Measurements from ENCODE around the gene PRKAA2. TPM values are rescaled to one million over a fixed set of nuclear protein-coding genes. Genes with fewer than 3 reads are reported as not detected.

PRKAA2 gene
- total RNA-seq, 1 donor from 2014 or later: 112 TPM

DNA sequence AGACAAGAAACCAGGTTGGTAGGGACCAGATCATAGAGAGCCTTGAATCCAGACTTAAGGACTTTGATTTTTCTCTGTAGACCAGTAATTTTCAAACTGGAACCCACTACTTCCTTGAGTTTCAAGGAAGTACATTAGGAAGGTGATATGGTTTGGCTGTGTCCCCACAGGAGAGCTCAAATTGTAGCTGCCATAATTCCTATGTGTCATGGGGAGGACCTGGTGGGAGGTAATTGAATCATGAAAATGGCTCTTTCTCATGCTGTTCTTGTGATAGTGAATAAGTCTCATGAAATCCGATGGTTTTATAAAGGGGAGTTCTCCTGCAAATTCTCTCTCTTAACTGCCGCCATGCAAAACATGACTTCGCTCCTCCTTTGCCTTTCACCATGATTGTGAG is 10.1 kb upstream of the PRKAA2 start:
- no peak overlapping the region for H3K4me3 ChIP-seq
- intact Hi-C loops (cut with micrococcal nuclease): no loop called here
- TF ChIP-seq, protein P1, sequence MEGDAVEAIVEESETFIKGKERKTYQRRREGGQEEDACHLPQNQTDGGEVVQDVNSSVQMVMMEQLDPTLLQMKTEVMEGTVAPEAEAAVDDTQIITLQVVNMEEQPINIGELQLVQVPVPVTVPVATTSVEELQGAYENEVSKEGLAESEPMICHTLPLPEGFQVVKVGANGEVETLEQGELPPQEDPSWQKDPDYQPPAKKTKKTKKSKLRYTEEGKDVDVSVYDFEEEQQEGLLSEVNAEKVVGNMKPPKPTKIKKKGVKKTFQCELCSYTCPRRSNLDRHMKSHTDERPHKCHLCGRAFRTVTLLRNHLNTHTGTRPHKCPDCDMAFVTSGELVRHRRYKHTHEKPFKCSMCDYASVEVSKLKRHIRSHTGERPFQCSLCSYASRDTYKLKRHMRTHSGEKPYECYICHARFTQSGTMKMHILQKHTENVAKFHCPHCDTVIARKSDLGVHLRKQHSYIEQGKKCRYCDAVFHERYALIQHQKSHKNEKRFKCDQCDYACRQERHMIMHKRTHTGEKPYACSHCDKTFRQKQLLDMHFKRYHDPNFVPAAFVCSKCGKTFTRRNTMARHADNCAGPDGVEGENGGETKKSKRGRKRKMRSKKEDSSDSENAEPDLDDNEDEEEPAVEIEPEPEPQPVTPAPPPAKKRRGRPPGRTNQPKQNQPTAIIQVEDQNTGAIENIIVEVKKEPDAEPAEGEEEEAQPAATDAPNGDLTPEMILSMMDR (IDR thresholded peaks at IDR 0.05; ENCODE audit: borderline replicate concordance): no peak
- no peaks in the 10 kb centered on the region for H3K36me3 ChIP-seq
- no peak for DNase-seq
- H3K27ac ChIP-seq (replicated peaks): no peak overlapping the region
- H3K4me1 ChIP-seq: no peaks in the 10 kb centered on the region
- H3K27me3 ChIP-seq (ENCODE audit: low read depth): no peaks in the 10 kb centered on the region
- no peaks in the 10 kb centered on the region for H3K9me3 ChIP-seq (replicated peaks)

DNA sequence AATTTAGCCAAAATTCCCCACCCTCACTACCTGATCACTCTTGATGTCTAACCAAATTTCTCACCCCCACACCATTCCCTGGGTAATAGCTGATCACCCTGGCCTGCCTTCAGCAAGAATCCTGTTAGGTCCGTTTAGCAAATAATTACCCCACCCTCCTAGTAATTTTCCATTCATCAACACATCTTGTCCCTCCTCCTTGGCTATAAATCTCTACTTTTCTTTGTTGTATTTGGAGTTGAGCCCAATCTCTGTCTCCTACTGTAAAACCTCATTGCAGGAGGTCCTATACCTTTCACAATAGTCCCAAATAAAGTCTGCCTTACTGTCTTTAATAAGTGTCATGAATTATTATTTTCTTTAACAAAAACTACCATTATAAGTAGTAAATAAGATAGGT is 6.9 kb upstream of the PRKAA2 start:
- H3K27me3 ChIP-seq (ENCODE audit: low read depth): no peaks in the 10 kb centered on the region
- H3K4me1 ChIP-seq: no peaks in the 10 kb centered on the region
- intact Hi-C loops (cut with micrococcal nuclease): no loop called here
- H3K36me3 ChIP-seq: no peaks in the 10 kb centered on the region
- H3K9me3 ChIP-seq (replicated peaks): no peaks in the 10 kb centered on the region
- no peak overlapping the region for H3K27ac ChIP-seq (replicated peaks)
- no peak for DNase-seq
- TF ChIP-seq, protein P1 (IDR thresholded peaks at IDR 0.05; ENCODE audit: borderline replicate concordance): no peak
- H3K4me3 ChIP-seq: no peak overlapping the region

DNA sequence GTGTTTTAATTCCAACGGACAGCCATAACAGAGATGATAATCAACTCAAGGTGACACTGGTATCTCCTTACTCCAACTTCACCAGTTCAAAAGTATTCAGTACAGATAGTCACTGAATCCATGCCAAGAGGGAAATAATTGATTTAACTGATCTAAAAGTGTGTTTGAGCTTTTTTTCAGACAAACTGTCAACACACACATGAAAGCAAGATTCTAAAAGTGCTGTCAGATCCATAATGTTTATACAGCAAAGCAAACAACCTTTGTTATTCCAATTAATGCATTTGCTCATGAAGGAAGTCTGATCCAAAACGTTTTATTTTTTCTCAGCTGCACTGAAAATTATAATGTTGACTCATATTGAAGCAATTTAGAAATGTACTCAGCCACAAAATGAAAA is 5.9 kb upstream of the PRKAA2 start:
- Histone ChIP-seq H3K4me1 (peaks cover 3% of the 10 kb centered on the region), H3K36me3 (no peaks in the 10 kb centered on the region), H3K27ac (replicated peaks) (no peak overlapping the region), H3K4me3 (no peak overlapping the region), H3K27me3 (ENCODE audit: low read depth) (no peaks in the 10 kb centered on the region), H3K9me3 (replicated peaks) (no peaks in the 10 kb centered on the region)
- DNase-seq: no peak
- TF ChIP-seq, protein P1 (IDR thresholded peaks at IDR 0.05; ENCODE audit: borderline replicate concordance): no peak
- intact Hi-C loops (cut with micrococcal nuclease): no loop called here

DNA sequence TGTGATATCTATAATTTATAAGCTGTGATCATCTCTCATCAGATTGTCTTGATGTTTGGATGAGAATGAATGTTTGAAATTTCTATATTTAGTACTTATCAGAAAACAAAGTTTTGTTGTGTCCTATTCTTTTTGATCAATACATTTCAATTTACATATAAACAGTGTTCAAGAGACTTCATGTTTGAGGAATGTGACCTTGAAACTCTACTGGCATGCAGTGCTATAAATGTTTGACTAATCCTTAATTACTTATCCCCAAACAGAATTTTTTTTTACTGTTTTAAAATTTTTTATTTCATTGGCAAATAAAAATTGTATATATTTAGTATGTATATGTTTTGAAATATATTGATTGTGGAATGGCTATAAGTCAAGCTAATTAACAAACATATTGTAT is 1.5 kb upstream of the PRKAA2 start:
- Histone ChIP-seq H3K27me3 (ENCODE audit: low read depth) (peaks cover 20% of the 10 kb centered on the region), H3K4me1 (peaks cover 16% of the 10 kb centered on the region), H3K9me3 (replicated peaks) (no peaks in the 10 kb centered on the region), H3K27ac (replicated peaks) (peak overlapping the region; percentile 90), H3K4me3 (no peak overlapping the region), H3K36me3 (no peaks in the 10 kb centered on the region)
- intact Hi-C loops (cut with micrococcal nuclease): no loop called here
- TF ChIP-seq, protein P1 (IDR thresholded peaks at IDR 0.05; ENCODE audit: borderline replicate concordance): no peak
- no peak for DNase-seq

DNA sequence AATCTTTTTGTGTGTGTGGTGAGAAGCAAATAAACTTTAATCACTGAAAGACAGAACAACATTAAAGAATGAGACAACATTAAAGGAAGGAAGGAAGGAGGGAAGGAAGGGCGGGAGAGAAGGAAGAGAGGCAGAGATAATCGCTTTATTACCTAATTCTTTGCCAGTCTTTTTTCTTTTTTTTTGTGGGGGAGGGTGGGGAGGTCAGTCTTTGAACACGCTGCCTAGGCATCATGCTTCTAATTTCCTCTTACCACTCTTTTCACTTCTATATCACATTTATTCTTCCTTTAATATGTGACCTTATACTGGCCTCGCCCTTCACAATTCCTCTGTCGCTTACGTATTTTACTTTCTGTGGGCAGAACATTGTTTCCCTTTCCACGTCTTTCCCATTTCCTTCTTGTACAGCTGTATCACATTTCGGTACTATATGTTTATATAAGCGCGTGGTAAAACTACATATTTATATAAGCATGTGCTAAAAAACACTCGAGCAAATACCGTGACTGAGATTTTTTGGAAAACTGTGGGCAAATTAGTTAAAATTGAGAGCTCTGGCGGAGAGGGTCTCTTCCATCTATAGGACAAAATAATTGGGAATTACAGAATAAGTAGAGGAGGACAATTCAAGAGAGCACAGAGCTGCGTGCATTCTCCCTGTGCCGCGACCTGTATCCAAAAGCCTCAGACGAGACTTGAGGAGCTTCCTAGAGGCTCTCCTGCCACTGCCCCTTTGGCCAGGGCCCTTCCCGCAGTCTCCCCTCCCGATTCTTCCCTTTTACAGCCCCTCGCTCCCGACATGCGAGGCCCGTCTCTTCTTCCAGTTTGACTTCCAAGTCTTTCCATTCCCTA is 823 bp upstream of the PRKAA2 start:
- no peak for DNase-seq
- Histone ChIP-seq H3K36me3 (no peaks in the 10 kb centered on the region), H3K27ac (replicated peaks) (peak overlapping the region; percentile 90), H3K4me1 (peaks cover 16% of the 10 kb centered on the region), H3K4me3 (peak overlapping the region; percentile 73), H3K27me3 (ENCODE audit: low read depth) (peaks cover 20% of the 10 kb centered on the region), H3K9me3 (replicated peaks) (no peaks in the 10 kb centered on the region)
- TF ChIP-seq, protein P1 (IDR thresholded peaks at IDR 0.05; ENCODE audit: borderline replicate concordance): no peak
- intact Hi-C loops (cut with micrococcal nuclease): no loop called here

All from left ventricle myocardium inferior (tissue), 1 donor.